K562 (cell line): ENCODE data around the gene NDUFA5. TPM values are rescaled to one million over a fixed set of nuclear protein-coding genes. Genes with fewer than 3 reads are reported as not detected.

Source experiments
- ARHGAP35 ChIP-seq: fragments of 450-650 bp; IDR thresholded peaks from 2 replicates; pipeline ENCODE4 v1.6.1; 2018; ENCODE audit not compliant: partially characterized antibody
- BRF1 ChIP-seq: IDR thresholded peaks from 3 replicates; pipeline ENCODE4 v1.6.1; 2011; ENCODE audit warnings: borderline replicate concordance, mild to moderate bottlenecking; ENCODE audit not compliant: insufficient read length; ENCODE audit errors: extremely low read depth
- DMBX1 ChIP-seq: fragments of 250-450 bp; sonication (Bioruptor Pico); IDR thresholded peaks from 2 replicates; pipeline ENCODE4 v1.8.0; 2022; ENCODE audit warnings: inconsistent platforms, mild to moderate bottlenecking, moderate library complexity, borderline replicate concordance
- GATA2 ChIP-seq: sonication (generic); formaldehyde crosslinking; IDR thresholded peaks from 2 replicates; pipeline ENCODE4 v1.4.0; 2020; ENCODE audit warnings: mild to moderate bottlenecking, missing genetic modification reagents
- HDAC2 ChIP-seq: fragments of 450-650 bp; IDR thresholded peaks from 2 replicates; pipeline ENCODE4 v1.6.1; 2016; ENCODE audit warnings: mild to moderate bottlenecking
- HNRNPUL1 ChIP-seq: fragments of 200-400 bp; formaldehyde crosslinking; IDR thresholded peaks from 2 replicates; pipeline ENCODE4 v1.6.1; 2017; ENCODE audit warnings: low read length
- KLF10 ChIP-seq: fragments of 250-450 bp; sonication (Bioruptor Pico); IDR thresholded peaks from 2 replicates; pipeline ENCODE4 v1.6.1; 2021; ENCODE audit warnings: matching md5 sums
- MEF2D ChIP-seq: conservative IDR thresholded peaks from 2 replicates; pipeline ENCODE4 v1.6.1; 2016; ENCODE audit warnings: low read depth, missing genetic modification characterization, missing compliant biosample characterization
- PCBP1 ChIP-seq: fragments of 200-400 bp; formaldehyde crosslinking; IDR thresholded peaks from 2 replicates; pipeline ENCODE4 v1.6.1; 2018; ENCODE audit warnings: mild to moderate bottlenecking, low read depth, low read length; ENCODE audit not compliant: poor library complexity, severe bottlenecking
- PHF20 ChIP-seq: fragments of 450-650 bp; IDR thresholded peaks from 2 replicates; pipeline ENCODE4 v1.6.1; 2018; ENCODE audit not compliant: partially characterized antibody
- TEAD1 ChIP-seq, 2 experiments: fragments of 450-650 bp in 1 of 2; sonication (generic) in 1 of 2; formaldehyde crosslinking; IDR thresholded peaks; 2 replicates each; pipeline versions ENCODE4 v1.4.0 to v1.8.0; 2020 to 2022; ENCODE audit warnings: mild to moderate bottlenecking in 2 of 2, missing genetic modification reagents in 1 of 2
- ZBTB8A ChIP-seq: fragments of 450-650 bp; IDR thresholded peaks from 2 replicates; pipeline ENCODE4 v1.6.1; 2018; ENCODE audit warnings: mild to moderate bottlenecking, moderate library complexity; ENCODE audit not compliant: partially characterized antibody
- ZEB2 ChIP-seq: fragments of 450-650 bp; IDR thresholded peaks from 2 replicates; pipeline ENCODE4 v1.6.1; 2016
- ZNF134 ChIP-seq: fragments of 250-450 bp; sonication (Bioruptor Pico); conservative IDR thresholded peaks from 2 replicates; pipeline ENCODE4 v1.4.0; 2020
- ZNF311 ChIP-seq: fragments of 250-450 bp; sonication (Bioruptor Pico); IDR thresholded peaks from 2 replicates; pipeline ENCODE4 v1.4.0; 2020; ENCODE audit warnings: mild to moderate bottlenecking, moderate library complexity
- ZNF551 ChIP-seq: fragments of 250-450 bp; sonication (Bioruptor Pico); IDR thresholded peaks from 2 replicates; pipeline ENCODE4 v1.5.0; 2021; ENCODE audit warnings: mild to moderate bottlenecking, moderate library complexity
- polyA plus RNA-seq, 8 experiments: library from polyadenylated mRNA; depleted of rRNA in 4 of 8; stranded (reverse) in 5 of 8; unstranded in 3 of 8; fragments of >200 nt; fragmentation: Nextera tagmentation in 2 of 8; fragmentation: Illumina TruSeq in 1 of 8; extraction: Ambion mirVana in 2 of 8; extraction: Trizol in 1 of 8; gene quantifications; 2 replicates each; pipeline versions ENCODE4 v1.2.1 to v1.2.3, GENCODE V29; 2011 to 2014; ENCODE audit warnings: inconsistent platforms in 1 of 8, missing spikeins in 1 of 8
- total RNA-seq, 7 experiments: library from RNA; depleted of rRNA in 6 of 7; stranded (reverse); fragments of >200 nt in 6 of 7; fragmentation: Illumina TruSeq in 2 of 7; extraction: Trizol in 2 of 7; gene quantifications; 2 replicates each; pipeline versions ENCODE4 v1.2.1 to v1.2.3, GENCODE V29; 2011 to 2021; ENCODE audit warnings: low replicate concordance in 1 of 7
- TF ChIP-seq, protein P1 (sequence below), 2 experiments: fragments of 450-650 bp; IDR thresholded peaks; 2 replicates each; pipeline ENCODE4 v1.6.1; 2018; ENCODE audit warnings: mild to moderate bottlenecking in 2 of 2, low read depth in 1 of 2; ENCODE audit not compliant: partially characterized antibody in 2 of 2
- TF ChIP-seq, protein P2 (sequence below): sonication (generic); formaldehyde crosslinking; IDR thresholded peaks from 2 replicates; pipeline ENCODE4 v1.9.0; 2022; ENCODE audit warnings: mild to moderate bottlenecking, missing genetic modification reagents
- TF ChIP-seq, protein P3 (sequence below): fragments of 250-450 bp; sonication (Bioruptor Pico); IDR thresholded peaks from 2 replicates; pipeline ENCODE4 v1.5.0; 2021
- TF ChIP-seq, protein P4 (sequence below): sonication (generic); formaldehyde crosslinking; IDR thresholded peaks from 2 replicates; pipeline ENCODE4 v1.8.0; 2023; ENCODE audit warnings: mild to moderate bottlenecking, missing genetic modification reagents

NDUFA5 gene
- total and polyA plus RNA-seq, 9 of the 15 experiments (the other 6 are each of a cell fraction or from before 2014, with no cell fraction given): 155 to 677 (median 269) TPM

DNA sequence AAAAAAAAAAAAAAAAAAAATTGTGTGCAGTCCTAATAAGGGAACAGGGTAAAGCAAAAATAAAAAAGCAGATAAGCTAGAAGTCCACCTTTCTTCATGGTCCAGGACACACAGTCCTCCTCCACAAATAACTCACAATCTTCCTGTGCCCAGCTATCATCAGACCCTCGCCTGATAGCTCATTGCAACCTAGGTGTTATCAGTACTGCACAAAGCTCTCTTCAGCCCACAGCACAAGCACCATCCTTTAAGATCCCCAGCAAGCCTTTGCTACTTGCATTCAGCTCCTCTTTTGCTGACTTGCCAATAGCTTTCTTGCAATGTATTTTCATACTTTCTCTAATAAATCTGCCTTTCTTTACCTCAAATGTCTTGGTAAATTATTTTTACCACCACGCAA is 5.0 kb downstream of the NDUFA5 start (continued):
- TF ChIP-seq, protein P1, sequence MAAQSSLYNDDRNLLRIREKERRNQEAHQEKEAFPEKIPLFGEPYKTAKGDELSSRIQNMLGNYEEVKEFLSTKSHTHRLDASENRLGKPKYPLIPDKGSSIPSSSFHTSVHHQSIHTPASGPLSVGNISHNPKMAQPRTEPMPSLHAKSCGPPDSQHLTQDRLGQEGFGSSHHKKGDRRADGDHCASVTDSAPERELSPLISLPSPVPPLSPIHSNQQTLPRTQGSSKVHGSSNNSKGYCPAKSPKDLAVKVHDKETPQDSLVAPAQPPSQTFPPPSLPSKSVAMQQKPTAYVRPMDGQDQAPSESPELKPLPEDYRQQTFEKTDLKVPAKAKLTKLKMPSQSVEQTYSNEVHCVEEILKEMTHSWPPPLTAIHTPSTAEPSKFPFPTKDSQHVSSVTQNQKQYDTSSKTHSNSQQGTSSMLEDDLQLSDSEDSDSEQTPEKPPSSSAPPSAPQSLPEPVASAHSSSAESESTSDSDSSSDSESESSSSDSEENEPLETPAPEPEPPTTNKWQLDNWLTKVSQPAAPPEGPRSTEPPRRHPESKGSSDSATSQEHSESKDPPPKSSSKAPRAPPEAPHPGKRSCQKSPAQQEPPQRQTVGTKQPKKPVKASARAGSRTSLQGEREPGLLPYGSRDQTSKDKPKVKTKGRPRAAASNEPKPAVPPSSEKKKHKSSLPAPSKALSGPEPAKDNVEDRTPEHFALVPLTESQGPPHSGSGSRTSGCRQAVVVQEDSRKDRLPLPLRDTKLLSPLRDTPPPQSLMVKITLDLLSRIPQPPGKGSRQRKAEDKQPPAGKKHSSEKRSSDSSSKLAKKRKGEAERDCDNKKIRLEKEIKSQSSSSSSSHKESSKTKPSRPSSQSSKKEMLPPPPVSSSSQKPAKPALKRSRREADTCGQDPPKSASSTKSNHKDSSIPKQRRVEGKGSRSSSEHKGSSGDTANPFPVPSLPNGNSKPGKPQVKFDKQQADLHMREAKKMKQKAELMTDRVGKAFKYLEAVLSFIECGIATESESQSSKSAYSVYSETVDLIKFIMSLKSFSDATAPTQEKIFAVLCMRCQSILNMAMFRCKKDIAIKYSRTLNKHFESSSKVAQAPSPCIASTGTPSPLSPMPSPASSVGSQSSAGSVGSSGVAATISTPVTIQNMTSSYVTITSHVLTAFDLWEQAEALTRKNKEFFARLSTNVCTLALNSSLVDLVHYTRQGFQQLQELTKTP (IDR thresholded peaks at IDR 0.05; ENCODE audit: low read depth in 1 of 2, partially characterized antibody in 2 of 2): no peak
- no peak for TF ChIP-seq PHF20
- TF ChIP-seq, protein P2, sequence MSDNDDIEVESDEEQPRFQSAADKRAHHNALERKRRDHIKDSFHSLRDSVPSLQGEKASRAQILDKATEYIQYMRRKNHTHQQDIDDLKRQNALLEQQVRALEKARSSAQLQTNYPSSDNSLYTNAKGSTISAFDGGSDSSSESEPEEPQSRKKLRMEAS (CRISPR knock-in tag): no peak
- no peak for TF ChIP-seq ZNF551 (CRISPR knock-in tag)
- TF ChIP-seq PCBP1: no peak
- TF ChIP-seq TEAD1 (CRISPR knock-in tag; IDR thresholded peaks at IDR 0.05): peak in 1 of 2 experiments; percentile 62; a peak in 1 of 4 replicates
- TF ChIP-seq KLF10 (CRISPR knock-in tag): no peak
- TF ChIP-seq, protein P3, sequence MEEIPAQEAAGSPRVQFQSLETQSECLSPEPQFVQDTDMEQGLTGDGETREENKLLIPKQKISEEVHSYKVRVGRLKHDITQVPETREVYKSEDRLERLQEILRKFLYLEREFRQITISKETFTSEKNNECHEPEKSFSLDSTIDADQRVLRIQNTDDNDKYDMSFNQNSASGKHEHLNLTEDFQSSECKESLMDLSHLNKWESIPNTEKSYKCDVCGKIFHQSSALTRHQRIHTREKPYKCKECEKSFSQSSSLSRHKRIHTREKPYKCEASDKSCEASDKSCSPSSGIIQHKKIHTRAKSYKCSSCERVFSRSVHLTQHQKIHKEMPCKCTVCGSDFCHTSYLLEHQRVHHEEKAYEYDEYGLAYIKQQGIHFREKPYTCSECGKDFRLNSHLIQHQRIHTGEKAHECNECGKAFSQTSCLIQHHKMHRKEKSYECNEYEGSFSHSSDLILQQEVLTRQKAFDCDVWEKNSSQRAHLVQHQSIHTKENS (CRISPR knock-in tag): no peak
- no peak for TF ChIP-seq MEF2D
- no peak for TF ChIP-seq ARHGAP35
- TF ChIP-seq GATA2: 0 out of 2 replicates have a peak, but pooled peaks have one; percentile 36
- TF ChIP-seq, protein P4, sequence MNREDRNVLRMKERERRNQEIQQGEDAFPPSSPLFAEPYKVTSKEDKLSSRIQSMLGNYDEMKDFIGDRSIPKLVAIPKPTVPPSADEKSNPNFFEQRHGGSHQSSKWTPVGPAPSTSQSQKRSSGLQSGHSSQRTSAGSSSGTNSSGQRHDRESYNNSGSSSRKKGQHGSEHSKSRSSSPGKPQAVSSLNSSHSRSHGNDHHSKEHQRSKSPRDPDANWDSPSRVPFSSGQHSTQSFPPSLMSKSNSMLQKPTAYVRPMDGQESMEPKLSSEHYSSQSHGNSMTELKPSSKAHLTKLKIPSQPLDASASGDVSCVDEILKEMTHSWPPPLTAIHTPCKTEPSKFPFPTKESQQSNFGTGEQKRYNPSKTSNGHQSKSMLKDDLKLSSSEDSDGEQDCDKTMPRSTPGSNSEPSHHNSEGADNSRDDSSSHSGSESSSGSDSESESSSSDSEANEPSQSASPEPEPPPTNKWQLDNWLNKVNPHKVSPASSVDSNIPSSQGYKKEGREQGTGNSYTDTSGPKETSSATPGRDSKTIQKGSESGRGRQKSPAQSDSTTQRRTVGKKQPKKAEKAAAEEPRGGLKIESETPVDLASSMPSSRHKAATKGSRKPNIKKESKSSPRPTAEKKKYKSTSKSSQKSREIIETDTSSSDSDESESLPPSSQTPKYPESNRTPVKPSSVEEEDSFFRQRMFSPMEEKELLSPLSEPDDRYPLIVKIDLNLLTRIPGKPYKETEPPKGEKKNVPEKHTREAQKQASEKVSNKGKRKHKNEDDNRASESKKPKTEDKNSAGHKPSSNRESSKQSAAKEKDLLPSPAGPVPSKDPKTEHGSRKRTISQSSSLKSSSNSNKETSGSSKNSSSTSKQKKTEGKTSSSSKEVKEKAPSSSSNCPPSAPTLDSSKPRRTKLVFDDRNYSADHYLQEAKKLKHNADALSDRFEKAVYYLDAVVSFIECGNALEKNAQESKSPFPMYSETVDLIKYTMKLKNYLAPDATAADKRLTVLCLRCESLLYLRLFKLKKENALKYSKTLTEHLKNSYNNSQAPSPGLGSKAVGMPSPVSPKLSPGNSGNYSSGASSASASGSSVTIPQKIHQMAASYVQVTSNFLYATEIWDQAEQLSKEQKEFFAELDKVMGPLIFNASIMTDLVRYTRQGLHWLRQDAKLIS (CRISPR knock-in tag): peak; percentile 43; the same call in 1 of the 2 replicates
- no peak for TF ChIP-seq ZBTB8A
- no peak for TF ChIP-seq BRF1
- 0 out of 2 replicates have a peak, but pooled peaks have one; percentile 21 for TF ChIP-seq HDAC2
- 0 out of 2 replicates have a peak, but pooled peaks have one; percentile 43 for TF ChIP-seq DMBX1 (CRISPR knock-in tag)
- no peak for TF ChIP-seq HNRNPUL1
- TF ChIP-seq ZEB2: peak; percentile 81; the same call in 1 of the 2 replicates
- TF ChIP-seq ZNF311: no peak
- TF ChIP-seq ZNF134 (CRISPR knock-in tag): no peak; the same call in 1 of the 2 replicates
